Upper lobe of left lung (tissue), 4 donors: ENCODE results near the gene ORC4.

ENCODE experiments used
- CTCF ChIP-seq, 6 experiments: fragments of 450-650 bp in 4 of 6; fragments of 200-600 bp in 2 of 6; sonication (generic) in 2 of 6; IDR thresholded peaks; one replicate each; pipeline ENCODE4 v1.5.1; 2016 to 2019; ENCODE audit warnings: antibody characterized with exemption in 6 of 6
- POLR2A ChIP-seq, 4 donors: fragments of 450-650 bp; IDR thresholded peaks; one replicate each; pipeline ENCODE4 v1.5.1; 2016 to 2017; ENCODE audit warnings: antibody characterized with exemption in 4 of 4, mild to moderate bottlenecking in 2 of 4
- POLR2AphosphoS5 ChIP-seq, 2 donors: sonication (generic); formaldehyde crosslinking; IDR thresholded peaks; one replicate each; pipeline ENCODE4 v1.5.1; 2017; ENCODE audit warnings: antibody characterized with exemption in 2 of 2

GRCh38 chr2:147925886-147926285, 94.7 kb downstream of the ORC4 start:
- no peak for TF ChIP-seq CTCF (IDR thresholded peaks at IDR 0.05)
- TF ChIP-seq POLR2A (IDR thresholded peaks at IDR 0.05), result no peak
- TF ChIP-seq POLR2AphosphoS5 (IDR thresholded peaks at IDR 0.05), result no peak
